Measurements from ENCODE around the gene NABP1. TPM values are rescaled to one million over a fixed set of nuclear protein-coding genes. Genes with fewer than 3 reads are reported as not detected.

NABP1 gene
- total RNA-seq, 2 experiments from 2014 or later, result 16.7 to 42.5 TPM

- H3K4me1 ChIP-seq (ENCODE audit: insufficient read depth, low read length, poor library complexity, severe bottlenecking), result peaks cover 4% of the 10 kb centered on the region
- H4K20me1 ChIP-seq (ENCODE audit: insufficient read depth, low read length), result 0 out of 2 replicates have a peak, but pooled peaks cover 4% of the 10 kb centered on the region
- ChIA-PET POLR2A (no interaction called here), CTCF (ENCODE audit: unreplicated experiment) (no interaction called here)
- no peak overlapping the region for H3K4me3 ChIP-seq (ENCODE audit: low read depth, low read length, poor library complexity, severe bottlenecking)
- no peaks in the 10 kb centered on the region for H3K79me2 ChIP-seq (ENCODE audit: insufficient read depth, low read depth, low read length)
- H3K9me2 ChIP-seq (ENCODE audit: insufficient read depth, low read length), result no peaks in the 10 kb centered on the region
- BruUV-seq (replicated peaks), result no TSS peak
- no peak overlapping the region for H3K4me2 ChIP-seq (ENCODE audit: low read length)
- H3K36me3 ChIP-seq (ENCODE audit: insufficient read depth, low read length), result peaks cover 12% of the 10 kb centered on the region
- no peak for DNase-seq (ENCODE audit: low spot score)
- no peaks in the 10 kb centered on the region for H3K9me3 ChIP-seq (ENCODE audit: low read length)
- no peak overlapping the region for H2AFZ ChIP-seq (ENCODE audit: low read length)
- H3K27ac ChIP-seq (ENCODE audit: low read depth, low read length, poor library complexity, severe bottlenecking), result no peak overlapping the region
- intact Hi-C loops (cut with micrococcal nuclease; ENCODE audit: unreplicated experiment), result no loop called here
- TF ChIP-seq EZH2phosphoT487 (IDR thresholded peaks at IDR 0.05; ENCODE audit: borderline replicate concordance, low read depth, low read length), result no peak
- no peak for TF ChIP-seq CTCF (conservative IDR thresholded peaks at IDR 0.05; ENCODE audit: low read length)
Measured at GRCh38 chr2:191692502-191693115, 14.7 kb downstream of the NABP1 start.

GRCh38 chr2:191693166-191693565 is 15.2 kb downstream of the NABP1 start:
- Histone ChIP-seq H3K36me3 (ENCODE audit: insufficient read depth, low read length) (peaks cover 7% of the 10 kb centered on the region), H3K4me2 (ENCODE audit: low read length) (no peak overlapping the region), H3K4me1 (ENCODE audit: insufficient read depth, low read length, poor library complexity, severe bottlenecking) (peaks cover 4% of the 10 kb centered on the region), H3K4me3 (ENCODE audit: low read depth, low read length, poor library complexity, severe bottlenecking) (no peak overlapping the region), H4K20me1 (ENCODE audit: insufficient read depth, low read length) (0 out of 2 replicates have a peak, but pooled peaks cover 4% of the 10 kb centered on the region), H3K79me2 (ENCODE audit: insufficient read depth, low read depth, low read length) (no peaks in the 10 kb centered on the region), H3K9me3 (ENCODE audit: low read length) (no peaks in the 10 kb centered on the region), H2AFZ (ENCODE audit: low read length) (no peak overlapping the region), H3K9me2 (ENCODE audit: insufficient read depth, low read length) (no peaks in the 10 kb centered on the region), H3K27ac (ENCODE audit: low read depth, low read length, poor library complexity, severe bottlenecking) (no peak overlapping the region)
- TF ChIP-seq CTCF (conservative IDR thresholded peaks at IDR 0.05; ENCODE audit: low read length) (no peak), EZH2phosphoT487 (IDR thresholded peaks at IDR 0.05; ENCODE audit: borderline replicate concordance, low read depth, low read length) (no peak)
- ChIA-PET CTCF (ENCODE audit: unreplicated experiment) (no interaction called here), POLR2A (no interaction called here)
- DNase-seq (ENCODE audit: low spot score), result no peak
- BruUV-seq (replicated peaks), result no TSS peak
- intact Hi-C loops (cut with micrococcal nuclease; ENCODE audit: unreplicated experiment), result no loop called here

- H3K79me2 ChIP-seq (ENCODE audit: insufficient read depth, low read depth, low read length), result no peaks in the 10 kb centered on the region
- H4K20me1 ChIP-seq (ENCODE audit: insufficient read depth, low read length), result 0 out of 2 replicates have a peak, but pooled peaks cover 4% of the 10 kb centered on the region
- POLR2A ChIA-PET, result no interaction called here
- no peak overlapping the region for H3K27ac ChIP-seq (ENCODE audit: low read depth, low read length, poor library complexity, severe bottlenecking)
- H3K9me3 ChIP-seq (ENCODE audit: low read length), result 0 out of 2 replicates have a peak, but pooled peaks cover 2% of the 10 kb centered on the region
- no peak overlapping the region for H3K4me3 ChIP-seq (ENCODE audit: low read depth, low read length, poor library complexity, severe bottlenecking)
- no peaks in the 10 kb centered on the region for H3K9me2 ChIP-seq (ENCODE audit: insufficient read depth, low read length)
- TF ChIP-seq CTCF (conservative IDR thresholded peaks at IDR 0.05; ENCODE audit: low read length), result no peak
- H3K4me1 ChIP-seq (ENCODE audit: insufficient read depth, low read length, poor library complexity, severe bottlenecking), result peaks cover 4% of the 10 kb centered on the region
- no peak overlapping the region for H2AFZ ChIP-seq (ENCODE audit: low read length)
- no TSS peak for BruUV-seq (replicated peaks)
- 0 out of 2 replicates have a peak, but pooled peaks cover under 1% of the 10 kb centered on the region for H3K36me3 ChIP-seq (ENCODE audit: insufficient read depth, low read length)
- CTCF ChIA-PET (ENCODE audit: unreplicated experiment), result no interaction called here
- intact Hi-C loops (cut with micrococcal nuclease; ENCODE audit: unreplicated experiment), result no loop called here
- H3K4me2 ChIP-seq (ENCODE audit: low read length), result no peak overlapping the region
- DNase-seq (ENCODE audit: low spot score), result no peak
Measured at GRCh38 chr2:191693778-191694177, 15.8 kb downstream of the NABP1 start.
